T-cell (primary cell): ENCODE data around the gene PRKCD. TPM values are rescaled to one million over a fixed set of nuclear protein-coding genes. Genes with fewer than 3 reads are reported as not detected.

ENCODE experiments used
- ATAC-seq, 4 experiments: fragments of 200-7000 bp in 3 of 4; fragments of 150-1000 bp in 1 of 4; cut with Tn5 transposase; replicated peaks in 1 of 4; 1 replicate in 3 of 4; 2 replicates in 1 of 4; pipeline ENCODE4 v1.10.0; 2021; ENCODE audit warnings: moderate library complexity in 3 of 4, mild to moderate bottlenecking in 2 of 4, moderate number of reproducible peaks in 1 of 4
- CTCF ChIA-PET, 2 donors: fragments of 300-600 bp; sonication (Branson Sonifier 250); formaldehyde crosslinking; loops; one replicate each; lab custom pipeline; 2022; ENCODE audit warnings: antibody characterized with exemption in 2 of 2; lab: Charles Lee
- POLR2A ChIA-PET, 2 donors: fragments of 300-600 bp; sonication (Branson Sonifier 250); formaldehyde crosslinking; loops; one replicate each; lab custom pipeline; 2022; ENCODE audit warnings: antibody characterized with exemption in 2 of 2; lab: Charles Lee
- DNase-seq, 35 experiments: peaks; one replicate each; pipeline versions ENCODE4 v3.0.0 to v3.0.0-alpha.2; 2013 to 2023
- H3K27ac ChIP-seq: one replicate; pipeline ENCODE4 v1.5.1; 2013; ENCODE audit warnings: low read length
- H3K27me3 ChIP-seq, 2 experiments: replicated peaks in 1 of 2; 1 replicate in 1 of 2; 2 replicates in 1 of 2; pipeline versions ENCODE4 v1.6.1 to v1.7.0; 2013; ENCODE audit warnings: low read length in 1 of 2, mixed read lengths in 1 of 2; ENCODE audit not compliant: control insufficient read depth in 2 of 2, insufficient read depth in 2 of 2; ENCODE audit errors: extremely low read depth in 1 of 2
- H3K36me3 ChIP-seq, 2 donors: 1 replicate in 1 of 2; 2 replicates in 1 of 2; pipeline versions ENCODE4 v1.6.1 to v1.7.0; 2013; ENCODE audit warnings: low read length in 1 of 2; ENCODE audit not compliant: control insufficient read depth in 2 of 2, insufficient read depth in 1 of 2; ENCODE audit errors: extremely low read depth in 1 of 2
- H3K4me1 ChIP-seq, 2 experiments: 1 replicate in 1 of 2; 2 replicates in 1 of 2; pipeline versions ENCODE4 v1.6.1 to v1.7.0; 2013; ENCODE audit warnings: low read length in 2 of 2, mixed read lengths in 1 of 2; ENCODE audit not compliant: insufficient read depth in 2 of 2, control insufficient read depth in 1 of 2; ENCODE audit errors: extremely low read depth in 1 of 2
- H3K4me3 ChIP-seq, 2 donors: 1 replicate in 1 of 2; 2 replicates in 1 of 2; pipeline versions ENCODE4 v1.5.1 to v1.7.0; 2013; ENCODE audit warnings: mild to moderate bottlenecking in 2 of 2, low read length in 1 of 2, moderate library complexity in 1 of 2; ENCODE audit not compliant: control insufficient read depth in 1 of 2; ENCODE audit errors: extremely low read depth in 1 of 2
- H3K9me3 ChIP-seq: 2 replicates; pipeline ENCODE4 v1.7.0; 2013
- H3K27ac Mint-ChIP-seq, 2 donors: one replicate each; pipeline ENCODE4 v1.8.0; 2020 to 2021; ENCODE audit warnings: mild to moderate bottlenecking in 2 of 2, mixed read lengths in 2 of 2
- H3K27me3 Mint-ChIP-seq, 2 donors: one replicate each; pipeline ENCODE4 v1.8.0; 2021 to 2022; ENCODE audit warnings: mixed read lengths in 2 of 2
- H3K36me3 Mint-ChIP-seq: one replicate; pipeline ENCODE4 v1.8.0; 2021; ENCODE audit warnings: mixed read lengths
- H3K4me1 Mint-ChIP-seq, 3 donors: one replicate each; pipeline ENCODE4 v1.8.0; 2020 to 2022; ENCODE audit warnings: mixed read lengths in 3 of 3, mild to moderate bottlenecking in 1 of 3
- H3K4me3 Mint-ChIP-seq, 3 donors: one replicate each; pipeline ENCODE4 v1.8.0; 2020 to 2022; ENCODE audit warnings: mild to moderate bottlenecking in 3 of 3, mixed read lengths in 3 of 3, moderate library complexity in 3 of 3
- H3K9me3 Mint-ChIP-seq, 3 donors: one replicate each; pipeline ENCODE4 v1.8.0; 2020 to 2022; ENCODE audit warnings: mixed read lengths in 3 of 3
- WGBS: methylation state at CpG from one replicate; pipeline ENCODE4 v1.1.5; 2013; ENCODE audit warnings: missing lambda C conversion rate; ENCODE audit not compliant: insufficient coverage; 5-methylcytosine and 5-hydroxymethylcytosine counted together
- total RNA-seq, 35 experiments: library from RNA in 6 of 35; stranded (reverse) in 6 of 35; fragments of 120-200 nt in 1 of 35; gene quantifications; one replicate each; pipeline versions ENCODE4 v1.2.1 to v1.2.4 and lab custom pipeline; 2013 to 2026

The PRKCD gene
- total RNA-seq, 5 donors from 2014 or later (not counting 1 experiment from before 2014, with no cell fraction given), result 15.3 to 23.3 (median 19.2) TPM

GRCh38 chr3:53198256-53198977 is 37.4 kb downstream of the PRKCD start:
- ChIA-PET CTCF (interaction anchor here in 1 of 2 donors (0.6 to 4.2 kb wide), 3 partner anchors 37 to 83 kb away, joined by 3 to 40 read pairs (median 6); partner anchors contain the start of gene PRKCD), POLR2A (no interaction called here)
- Histone ChIP-seq H3K27ac (no peak overlapping the region), H3K4me3 (no peak overlapping the region), H3K9me3 (no peaks in the 10 kb centered on the region), H3K27me3 (peaks cover 0 to 22% of the 10 kb centered on the region in 2 experiments), H3K36me3 (no peaks in the 10 kb centered on the region), H3K4me1 (peaks cover 0 to 8% of the 10 kb centered on the region in 2 experiments)
- 63% methylated on average over 4 of the region's 10 CpGs for WGBS
- Mint-ChIP-seq H3K27ac (no peak overlapping the region), H3K36me3 (no peaks in the 10 kb centered on the region), H3K4me1 (peaks cover 4 to 8% (median 7%) of the 10 kb centered on the region in 3 donors), H3K27me3 (no peaks in the 10 kb centered on the region), H3K4me3 (no peak overlapping the region), H3K9me3 (no peaks in the 10 kb centered on the region)
- no peak for ATAC-seq
- DNase-seq, result no peak

GRCh38 chr3:53198996-53199395 is 38.0 kb downstream of the PRKCD start:
- DNase-seq, result no peak
- Mint-ChIP-seq H3K9me3 (no peaks in the 10 kb centered on the region), H3K4me3 (no peak overlapping the region), H3K4me1 (peaks cover 4 to 8% (median 7%) of the 10 kb centered on the region in 3 donors), H3K36me3 (no peaks in the 10 kb centered on the region), H3K27me3 (no peaks in the 10 kb centered on the region), H3K27ac (no peak overlapping the region)
- ChIA-PET CTCF (interaction anchor here in 1 of 2 donors (0.7 to 1.0 kb wide), 2 partner anchors 65 to 85 kb away, joined by 3 to 4 read pairs; no protein-coding TSS in a partner anchor), POLR2A (no interaction called here)
- Histone ChIP-seq H3K9me3 (no peaks in the 10 kb centered on the region), H3K4me1 (peaks cover 0 to 8% of the 10 kb centered on the region in 2 experiments), H3K27ac (no peak overlapping the region), H3K36me3 (no peaks in the 10 kb centered on the region), H3K27me3 (peaks cover 0 to 22% of the 10 kb centered on the region in 2 experiments), H3K4me3 (no peak overlapping the region)
- ATAC-seq, result no peak
- 83% methylated on average over 1 of the region's 7 CpGs for whole genome bisulfite sequencing

DNA sequence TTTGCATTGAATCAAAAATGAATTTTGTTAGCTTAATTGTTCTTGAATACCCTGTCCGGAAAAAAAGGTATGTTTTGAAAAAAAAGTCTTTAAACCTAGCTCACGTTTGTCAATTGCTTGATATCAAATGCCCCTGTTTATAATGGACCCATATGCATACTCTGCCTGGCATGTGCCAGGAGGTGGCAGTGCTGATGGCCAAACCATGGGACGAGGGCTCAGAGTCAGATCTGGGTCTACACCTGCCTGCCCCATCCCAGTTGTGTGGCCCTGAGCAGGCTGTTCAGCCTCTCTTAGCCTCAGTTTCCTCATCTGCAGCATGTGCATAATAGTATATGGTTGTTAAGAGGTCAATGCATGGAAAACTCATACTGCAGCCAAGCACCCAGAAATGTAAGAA is 38.8 kb downstream of the PRKCD start:
- Mint-ChIP-seq H3K4me1 (peaks cover 4 to 8% (median 7%) of the 10 kb centered on the region in 3 donors), H3K27me3 (no peaks in the 10 kb centered on the region), H3K4me3 (no peak overlapping the region), H3K36me3 (no peaks in the 10 kb centered on the region), H3K9me3 (no peaks in the 10 kb centered on the region), H3K27ac (no peak overlapping the region)
- ATAC-seq (peak in 1 of 4 experiments; percentile 38), DNase-seq (no peak)
- Histone ChIP-seq H3K4me3 (no peak overlapping the region), H3K4me1 (peaks cover 0 to 8% of the 10 kb centered on the region in 2 experiments), H3K9me3 (no peaks in the 10 kb centered on the region), H3K36me3 (no peaks in the 10 kb centered on the region), H3K27ac (no peak overlapping the region), H3K27me3 (peaks cover 0 to 22% of the 10 kb centered on the region in 2 experiments)
- CTCF ChIA-PET, result interaction anchor here in 1 of 2 donors (0.7 to 1.0 kb wide), 2 partner anchors 66 to 86 kb away, joined by 3 to 4 read pairs; no protein-coding TSS in a partner anchor
- POLR2A ChIA-PET, result interaction anchor here in 1 of 2 donors (0.6 kb wide), 1 partner anchor 266 kb away, joined by 3 read pairs; no protein-coding TSS in a partner anchor
- WGBS, result 67% methylated on average over 3 of the region's 3 CpGs

DNA sequence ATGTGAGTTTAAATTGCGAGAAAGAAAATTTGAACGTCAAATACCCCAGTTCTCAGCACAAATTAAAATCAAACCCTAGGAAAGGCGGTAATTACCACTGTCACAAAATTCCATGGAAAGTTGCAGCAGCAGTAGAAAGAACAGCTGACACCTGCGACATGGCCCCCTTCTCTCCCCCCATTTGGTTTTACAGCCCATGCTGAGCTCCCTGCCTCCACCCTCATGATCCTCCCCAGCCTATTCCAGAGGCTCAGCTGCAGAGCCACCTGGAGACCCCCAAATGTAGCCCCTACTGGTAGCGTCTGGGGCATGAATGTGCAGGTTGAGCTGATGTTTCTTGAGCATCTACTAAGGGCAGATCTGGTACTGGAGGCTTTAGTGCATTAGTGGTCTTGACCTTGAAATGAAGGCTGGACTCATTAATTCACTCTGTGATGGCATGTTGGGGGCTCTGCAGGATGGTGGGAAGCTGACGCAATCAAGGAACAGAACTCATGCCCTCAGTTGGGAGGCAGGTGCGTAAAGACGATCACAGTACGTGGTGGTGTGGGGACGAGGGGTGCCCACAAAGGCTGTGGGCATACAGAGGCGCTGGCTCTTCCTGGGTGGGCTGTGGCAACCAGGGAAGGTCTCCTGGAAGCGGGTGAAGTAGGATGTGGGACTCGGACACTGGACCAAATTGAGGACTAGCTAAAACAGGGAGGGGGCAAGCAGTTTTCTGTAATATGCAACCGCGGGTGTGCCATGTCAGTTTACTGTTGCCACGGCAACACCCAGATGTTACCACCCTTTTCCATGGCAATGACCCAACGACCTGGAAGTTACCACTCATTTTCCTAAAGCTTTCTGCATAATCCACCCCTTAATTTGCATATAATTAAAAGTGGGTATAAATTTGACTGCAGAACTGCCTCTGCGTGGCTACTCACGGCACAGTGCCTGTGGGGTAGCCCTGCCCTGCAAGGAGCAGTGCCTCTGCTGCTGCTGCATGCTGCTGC is 39.8 kb downstream of the PRKCD start:
- CTCF ChIA-PET, result interaction anchor here in 1 of 2 donors (0.6 to 0.7 kb wide), 2 partner anchors 18 to 100 kb away, joined by 3 to 6 read pairs; no protein-coding TSS in a partner anchor
- H3K27me3 Mint-ChIP-seq, result no peaks in the 10 kb centered on the region
- WGBS, result 86% methylated on average over 12 of the region's 19 CpGs
- no peak for DNase-seq
- ATAC-seq, result no peak
- no peak overlapping the region for H3K27ac Mint-ChIP-seq
- no peaks in the 10 kb centered on the region for H3K4me1 Mint-ChIP-seq
- H3K9me3 Mint-ChIP-seq, result no peaks in the 10 kb centered on the region
- H3K4me3 Mint-ChIP-seq, result no peak overlapping the region
- Histone ChIP-seq H3K27ac (no peak overlapping the region), H3K27me3 (peaks cover 0 to 15% of the 10 kb centered on the region in 2 experiments), H3K4me1 (peaks cover 0 to 3% of the 10 kb centered on the region in 2 experiments), H3K4me3 (no peak overlapping the region), H3K9me3 (no peaks in the 10 kb centered on the region), H3K36me3 (no peaks in the 10 kb centered on the region)
- POLR2A ChIA-PET, result no interaction called here
- H3K36me3 Mint-ChIP-seq, result no peaks in the 10 kb centered on the region

- no peak overlapping the region for H3K27ac Mint-ChIP-seq
Measured at GRCh38 chr3:53202331-53203015, 41.5 kb downstream of the PRKCD start.

More at GRCh38 chr3:53202331-53203015, 41.5 kb downstream of the PRKCD start:
- H3K27ac ChIP-seq, result no peak overlapping the region
- no peaks in the 10 kb centered on the region for H3K4me1 Mint-ChIP-seq
- CTCF ChIA-PET, result no interaction called here
- WGBS, result 75% methylated on average over 12 of the region's 14 CpGs
- no peaks in the 10 kb centered on the region for H3K27me3 Mint-ChIP-seq
- H3K4me1 ChIP-seq, result no peaks in the 10 kb centered on the region
- POLR2A ChIA-PET, result no interaction called here
- no peak overlapping the region for H3K4me3 ChIP-seq
- no peaks in the 10 kb centered on the region for H3K36me3 Mint-ChIP-seq
- H3K27me3 ChIP-seq, result peaks cover 0 to 10% of the 10 kb centered on the region in 2 experiments
- peaks cover 0 to 3% (median 0%) of the 10 kb centered on the region in 3 donors for H3K9me3 Mint-ChIP-seq
- ATAC-seq (no peak), DNase-seq (no peak)
- no peaks in the 10 kb centered on the region for H3K36me3 ChIP-seq
- no peak overlapping the region for H3K4me3 Mint-ChIP-seq
- no peaks in the 10 kb centered on the region for H3K9me3 ChIP-seq
